ENCODE measurements around the gene RASSF4. TPM values are rescaled to one million over a fixed set of nuclear protein-coding genes. Genes with fewer than 3 reads are reported as not detected.

RASSF4 gene
- total RNA-seq, 2 experiments from 2014 or later = 0.50 to 1.2 TPM

DNA sequence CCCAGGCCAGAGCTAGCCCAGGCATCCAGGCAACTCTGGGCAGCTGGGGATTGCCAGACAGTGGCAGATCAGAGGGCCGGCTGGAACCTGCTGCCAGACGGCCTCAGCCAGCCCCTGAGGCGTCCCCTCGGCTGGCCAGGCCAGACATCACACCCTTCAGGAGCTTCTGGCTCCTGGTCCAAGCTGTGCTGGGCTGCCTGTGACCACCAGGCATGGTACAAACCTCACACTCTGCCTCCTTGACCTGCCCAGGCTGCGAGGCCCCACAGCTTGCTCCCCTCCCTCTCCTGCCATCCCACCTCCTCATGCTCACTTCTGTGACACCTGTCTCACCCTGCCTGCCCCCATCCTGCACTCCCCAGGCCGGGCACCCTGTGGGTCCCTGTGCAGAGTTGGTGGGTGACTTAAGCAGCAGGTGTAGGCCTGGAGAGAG lies 13.3 kb downstream of the RASSF4 start:
- no peaks in the 10 kb centered on the region for H3K36me3 Mint-ChIP-seq (ENCODE audit: low read depth)
- no peak overlapping the region for H3K4me3 Mint-ChIP-seq
- no peak for DNase-seq
- H3K4me1 Mint-ChIP-seq = peaks cover 30% of the 10 kb centered on the region
- H3K27ac Mint-ChIP-seq = no peak overlapping the region
- POLR2A ChIA-PET = interaction anchor here (1.0 to 2.2 kb wide), 2 partner anchors 8 to 14 kb away, joined by 3 to 7 read pairs; partner anchors contain the start of gene RASSF4
- no peaks in the 10 kb centered on the region for H3K9me3 Mint-ChIP-seq
- no peaks in the 10 kb centered on the region for H3K27me3 Mint-ChIP-seq
- CTCF ChIA-PET = interaction anchor here (2.1 kb wide), 1 partner anchor 40 kb away, joined by 16 read pairs; no protein-coding TSS in a partner anchor

DNA sequence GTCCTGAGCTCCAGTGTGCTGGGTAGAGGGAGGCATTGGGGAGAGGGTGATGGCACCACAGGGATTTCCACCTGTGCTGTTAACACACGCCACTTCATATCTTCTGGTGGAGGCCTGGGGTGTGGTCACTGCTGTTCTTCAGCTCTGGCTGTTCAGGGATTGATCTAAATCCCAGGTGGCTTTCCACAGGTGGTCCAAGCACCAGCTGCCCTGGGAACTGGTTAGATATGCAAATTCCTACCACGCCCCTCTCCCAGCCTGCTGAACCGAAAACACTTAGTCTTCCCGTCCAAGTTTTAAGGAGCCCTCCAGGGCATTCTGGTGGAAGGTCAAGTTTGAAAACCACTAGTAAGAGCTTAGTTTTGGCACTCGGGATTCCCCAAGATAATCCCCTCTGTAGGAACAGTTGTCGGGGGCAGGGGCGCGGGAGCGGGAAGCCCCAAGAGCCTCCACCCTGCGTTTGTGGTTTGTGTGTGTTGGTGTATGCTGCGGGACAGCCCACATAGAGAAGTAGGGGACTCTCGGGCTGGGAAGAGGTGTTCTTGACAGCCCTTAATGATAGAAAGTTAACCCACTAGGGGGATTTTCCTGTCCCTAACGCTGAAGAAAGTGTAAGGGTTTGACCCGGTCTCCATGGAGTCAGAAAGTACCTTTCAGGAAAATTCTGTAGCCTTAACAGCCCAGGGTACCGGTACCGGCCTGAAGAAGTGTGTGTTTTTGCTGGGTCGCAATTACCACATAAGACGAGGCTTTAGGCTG lies 13.9 kb downstream of the RASSF4 start:
- Mint-ChIP-seq H3K36me3 (ENCODE audit: low read depth) (no peaks in the 10 kb centered on the region), H3K27me3 (no peaks in the 10 kb centered on the region), H3K27ac (no peak overlapping the region), H3K4me3 (no peak overlapping the region), H3K4me1 (peaks cover 26% of the 10 kb centered on the region), H3K9me3 (no peaks in the 10 kb centered on the region)
- POLR2A ChIA-PET = interaction anchor here (0.8 to 2.2 kb wide), 3 partner anchors 9 to 14 kb away, joined by 3 to 7 read pairs (median 3); partner anchors contain the start of gene RASSF4
- CTCF ChIA-PET = interaction anchor here (0.8 to 2.1 kb wide), 4 partner anchors 9 to 41 kb away, joined by 3 to 16 read pairs (median 4); no protein-coding TSS in a partner anchor
- DNase-seq = no peak

DNA sequence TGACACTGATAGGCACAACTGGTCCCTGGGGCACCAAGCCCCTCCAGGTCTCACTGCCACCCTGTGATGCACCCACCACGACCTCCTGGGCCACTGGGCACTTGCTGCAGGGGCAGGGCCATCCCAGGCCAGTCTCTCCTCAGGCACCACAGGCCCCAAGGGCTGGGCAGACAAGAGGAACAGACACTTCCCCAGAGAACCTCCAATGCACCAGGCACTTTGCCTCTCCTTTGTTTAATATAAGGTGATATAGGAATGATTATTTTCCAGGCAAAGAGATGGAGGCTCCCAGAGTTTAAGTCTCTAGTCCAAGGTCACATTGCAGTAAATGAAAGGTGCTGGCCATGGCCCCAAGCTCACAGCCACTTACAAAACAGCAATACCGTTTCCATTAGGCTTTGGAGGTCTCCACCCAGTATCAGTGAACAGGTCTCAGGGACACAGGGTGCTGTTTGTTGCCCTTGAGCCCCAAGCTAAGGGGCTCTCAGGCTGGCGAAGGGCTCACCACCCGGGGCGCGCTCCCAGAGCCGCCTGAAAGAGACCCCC lies 14.6 kb downstream of the RASSF4 start:
- POLR2A ChIA-PET = interaction anchor here (0.6 to 2.2 kb wide), 3 partner anchors 9 to 16 kb away, joined by 3 to 7 read pairs (median 3); partner anchors contain the start of gene RASSF4
- Mint-ChIP-seq H3K4me1 (peaks cover 20% of the 10 kb centered on the region), H3K27me3 (no peaks in the 10 kb centered on the region), H3K4me3 (peak overlapping the region; percentile 63), H3K27ac (peak overlapping the region; percentile 64), H3K36me3 (ENCODE audit: low read depth) (no peaks in the 10 kb centered on the region), H3K9me3 (no peaks in the 10 kb centered on the region)
- DNase-seq = no peak
- CTCF ChIA-PET = interaction anchor here (0.8 to 2.1 kb wide), 4 partner anchors 10 to 41 kb away, joined by 3 to 16 read pairs (median 4); no protein-coding TSS in a partner anchor

DNA sequence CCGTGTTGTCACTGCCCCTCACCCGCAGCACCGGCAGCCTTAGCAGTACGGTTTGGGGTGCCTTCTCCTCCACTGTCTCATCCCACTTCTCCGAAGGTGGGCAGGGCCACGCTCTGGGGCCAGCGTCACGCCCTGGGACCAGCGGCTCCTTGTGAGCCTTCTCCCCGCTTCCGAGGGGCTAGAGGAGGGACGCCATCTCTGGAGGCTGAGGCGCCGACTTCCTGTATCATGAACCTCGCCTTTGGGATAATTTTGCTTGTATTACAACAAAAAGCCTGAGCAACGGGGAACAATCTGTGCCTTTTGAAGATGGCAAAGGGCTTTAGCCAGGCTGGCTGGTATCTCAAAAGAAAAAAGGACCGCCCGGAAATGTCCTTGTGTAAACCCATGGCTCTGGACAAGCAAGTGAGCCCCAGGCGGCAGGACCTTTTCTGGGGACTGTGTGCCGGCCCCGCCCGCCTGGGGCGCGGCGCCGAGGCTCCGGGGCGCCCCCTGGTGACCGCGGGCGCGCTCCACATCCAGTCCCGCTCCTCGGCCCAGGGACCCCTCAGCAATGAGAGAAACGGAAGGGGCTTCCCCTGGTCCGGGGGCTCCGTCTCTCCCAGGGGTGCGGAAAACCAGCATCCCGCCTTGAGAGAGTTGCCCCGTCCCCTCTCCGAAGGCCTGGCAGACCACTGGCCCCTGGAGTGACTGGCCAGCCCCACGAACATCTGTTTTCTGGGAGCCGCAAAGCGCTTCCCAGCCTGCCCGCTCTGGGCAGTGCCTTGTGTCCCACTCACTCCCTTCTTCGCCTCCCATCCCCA lies 15.2 kb downstream of the RASSF4 start:
- H3K36me3 Mint-ChIP-seq (ENCODE audit: low read depth) = no peaks in the 10 kb centered on the region
- peak; percentile 75 for DNase-seq
- peak overlapping the region; percentile 64 for H3K27ac Mint-ChIP-seq
- H3K4me1 Mint-ChIP-seq = peaks cover 19% of the 10 kb centered on the region
- no peaks in the 10 kb centered on the region for H3K9me3 Mint-ChIP-seq
- H3K4me3 Mint-ChIP-seq = peak overlapping the region; percentile 63
- CTCF ChIA-PET = interaction anchor here (0.8 to 2.4 kb wide), 5 partner anchors 10 to 42 kb away, joined by 3 to 17 read pairs (median 4); no protein-coding TSS in a partner anchor
- no peaks in the 10 kb centered on the region for H3K27me3 Mint-ChIP-seq
- POLR2A ChIA-PET = interaction anchor here (0.6 to 2.2 kb wide), 2 partner anchors 10 to 17 kb away, joined by 3 to 7 read pairs; no protein-coding TSS in a partner anchor

DNA sequence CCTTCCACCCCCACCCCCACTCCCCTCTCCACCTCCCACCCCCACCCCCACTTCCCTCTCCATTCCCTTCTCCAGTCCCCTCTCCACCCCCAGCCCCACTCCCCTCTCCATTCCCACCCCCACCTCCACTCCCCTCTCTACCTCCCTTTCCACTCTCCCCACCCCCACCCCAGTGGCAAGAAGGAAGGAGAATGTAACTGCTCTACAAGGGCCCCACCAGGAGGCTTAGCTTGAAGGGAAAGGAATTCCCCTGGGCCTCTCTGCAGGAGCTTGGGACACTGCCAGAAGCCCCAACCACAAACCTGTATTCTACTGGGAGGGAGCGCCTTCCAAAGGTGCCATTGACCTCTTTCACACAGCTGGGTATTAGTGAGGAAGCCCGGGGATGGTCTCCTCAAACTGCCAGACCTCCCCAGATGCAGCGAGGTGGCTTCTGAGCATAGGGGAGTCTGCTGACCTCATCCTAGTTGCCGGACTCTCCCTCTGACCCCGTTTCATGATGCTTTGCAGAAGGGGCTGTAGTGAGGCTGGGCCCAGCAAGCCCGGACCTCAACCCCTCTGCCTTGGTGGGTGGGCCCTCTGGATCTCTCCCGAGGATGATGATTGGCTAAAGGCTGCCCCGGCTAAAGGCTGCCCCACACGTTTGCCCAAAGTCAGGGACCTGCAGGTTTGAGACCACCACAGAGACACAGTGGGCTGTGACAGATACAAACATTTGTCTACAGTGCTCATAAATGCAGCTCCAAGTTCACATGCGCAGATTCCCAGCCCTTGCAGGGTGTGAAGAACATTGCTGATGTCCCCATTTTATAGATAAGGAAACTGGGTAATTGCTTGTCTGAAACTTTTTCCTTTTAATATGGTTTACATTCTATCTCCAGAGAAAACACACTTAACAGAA lies 16.1 kb downstream of the RASSF4 start:
- no peaks in the 10 kb centered on the region for H3K27me3 Mint-ChIP-seq
- peaks cover 21% of the 10 kb centered on the region for H3K4me1 Mint-ChIP-seq
- no peak overlapping the region for H3K4me3 Mint-ChIP-seq
- no peaks in the 10 kb centered on the region for H3K36me3 Mint-ChIP-seq (ENCODE audit: low read depth)
- no peak for DNase-seq
- H3K9me3 Mint-ChIP-seq = no peaks in the 10 kb centered on the region
- POLR2A ChIA-PET = interaction anchor here (0.6 kb wide), 1 partner anchor 25 kb away, joined by 3 read pairs; no protein-coding TSS in a partner anchor
- H3K27ac Mint-ChIP-seq = no peak overlapping the region
- CTCF ChIA-PET = interaction anchor here (1.1 to 2.4 kb wide), 5 partner anchors 11 to 45 kb away, joined by 3 to 17 read pairs (median 4); partner anchors contain the start of gene RASSF4

DNA sequence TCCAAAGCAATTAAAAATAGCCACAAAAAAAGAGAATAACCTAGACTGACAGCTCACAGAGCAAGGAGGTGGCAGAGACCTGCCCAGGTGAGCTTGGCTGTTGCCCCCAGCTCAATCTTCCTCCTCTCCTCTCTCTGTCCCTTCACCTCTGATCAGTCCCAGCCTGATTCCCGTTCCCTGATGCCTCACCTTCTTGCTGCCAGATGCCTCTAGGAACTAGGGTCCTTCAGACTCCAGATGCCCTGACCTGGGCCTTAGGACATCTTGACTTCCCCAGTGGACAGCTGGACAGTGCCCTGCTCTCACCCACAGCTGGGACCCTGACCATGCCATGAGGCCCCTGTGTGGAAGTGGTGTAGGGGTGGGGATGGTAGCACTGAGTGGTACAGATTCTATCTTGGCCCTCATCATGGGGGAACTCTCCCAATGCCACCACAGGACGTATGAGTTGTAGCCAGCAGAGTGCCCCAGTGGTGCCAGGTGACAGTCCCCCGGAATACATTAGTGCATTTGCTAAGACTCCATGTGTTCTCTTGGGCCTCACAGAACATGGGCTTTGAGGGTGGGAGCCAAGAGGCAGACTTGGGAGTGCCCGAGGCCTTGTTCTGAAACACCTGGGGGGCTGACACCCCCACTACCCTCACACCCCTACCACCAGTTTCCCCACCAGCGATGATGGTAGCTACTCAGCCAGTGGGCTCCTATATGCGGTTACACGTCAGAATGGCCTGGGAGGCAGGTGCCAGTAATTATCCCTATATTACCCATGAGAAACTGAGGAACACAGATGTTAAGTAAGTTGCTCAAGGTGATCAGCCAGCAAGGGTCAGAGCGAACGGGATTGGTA lies 17.0 kb downstream of the RASSF4 start:
- Mint-ChIP-seq H3K4me3 (no peak overlapping the region), H3K27me3 (no peaks in the 10 kb centered on the region), H3K36me3 (ENCODE audit: low read depth) (no peaks in the 10 kb centered on the region), H3K27ac (no peak overlapping the region), H3K4me1 (peaks cover 27% of the 10 kb centered on the region), H3K9me3 (no peaks in the 10 kb centered on the region)
- ChIA-PET CTCF (interaction anchor here (1.1 to 2.4 kb wide), 5 partner anchors 10 to 46 kb away, joined by 3 to 17 read pairs (median 4); partner anchors contain the start of gene RASSF4), POLR2A (interaction anchor here (0.6 to 1.6 kb wide), 2 partner anchors 18 to 24 kb away, joined by 3 to 5 read pairs; no protein-coding TSS in a partner anchor)
- no peak for DNase-seq

DNA sequence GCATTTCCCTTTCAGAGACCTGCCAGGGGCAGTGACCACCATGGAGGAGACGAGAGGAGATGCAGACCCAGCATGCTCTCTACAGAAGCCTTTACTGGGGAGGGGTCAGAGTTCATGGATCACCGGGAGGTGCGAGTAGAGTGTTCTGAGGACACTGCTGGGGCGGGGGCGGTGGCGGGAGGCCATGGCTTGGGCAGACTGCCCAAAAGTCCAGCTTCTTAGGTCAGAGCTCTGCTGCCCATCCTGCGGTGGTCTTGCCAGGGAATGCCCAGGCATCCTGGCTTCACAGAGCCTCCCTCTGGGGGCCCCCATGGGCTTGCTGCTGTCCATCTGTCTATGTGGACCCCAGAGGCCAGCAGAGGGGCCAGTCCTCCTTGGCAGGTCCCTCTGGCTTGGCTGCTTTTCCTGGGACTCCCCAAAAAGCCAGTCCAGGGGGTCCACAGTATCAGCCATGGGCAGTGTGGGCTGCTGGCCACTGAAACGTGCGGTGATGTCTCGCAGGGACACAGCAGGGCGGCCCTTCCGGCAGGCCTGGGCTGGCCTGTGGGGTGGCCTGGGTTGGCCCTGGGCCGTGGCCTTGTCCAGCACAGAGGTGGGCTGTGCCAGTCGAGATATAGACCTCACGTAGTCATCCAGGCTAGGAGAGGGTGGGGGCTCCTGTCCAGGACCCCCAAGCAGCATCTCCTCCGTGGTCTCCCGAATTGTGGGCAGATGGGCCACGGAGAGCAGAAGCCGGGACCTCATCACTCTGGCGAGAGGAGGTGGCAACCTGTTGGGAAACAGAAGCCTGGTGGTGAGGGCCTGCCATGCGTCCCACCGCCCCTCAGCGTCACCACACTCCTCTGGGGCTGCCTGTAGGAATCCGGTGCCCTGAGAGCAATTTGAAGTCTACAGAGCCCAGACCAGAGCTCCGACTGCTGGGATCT lies 17.9 kb downstream of the RASSF4 start:
- peaks cover 27% of the 10 kb centered on the region for H3K4me1 Mint-ChIP-seq
- H3K9me3 Mint-ChIP-seq = no peaks in the 10 kb centered on the region
- ChIA-PET POLR2A (interaction anchor here (1.4 to 1.6 kb wide), 2 partner anchors 17 to 24 kb away, joined by 3 to 5 read pairs; no protein-coding TSS in a partner anchor), CTCF (interaction anchor here (1.3 to 2.4 kb wide), 2 partner anchors 45 to 46 kb away, joined by 3 to 17 read pairs; no protein-coding TSS in a partner anchor)
- DNase-seq = no peak
- H3K36me3 Mint-ChIP-seq (ENCODE audit: low read depth) = no peaks in the 10 kb centered on the region
- no peak overlapping the region for H3K4me3 Mint-ChIP-seq
- H3K27me3 Mint-ChIP-seq = no peaks in the 10 kb centered on the region
- H3K27ac Mint-ChIP-seq = no peak overlapping the region

DNA sequence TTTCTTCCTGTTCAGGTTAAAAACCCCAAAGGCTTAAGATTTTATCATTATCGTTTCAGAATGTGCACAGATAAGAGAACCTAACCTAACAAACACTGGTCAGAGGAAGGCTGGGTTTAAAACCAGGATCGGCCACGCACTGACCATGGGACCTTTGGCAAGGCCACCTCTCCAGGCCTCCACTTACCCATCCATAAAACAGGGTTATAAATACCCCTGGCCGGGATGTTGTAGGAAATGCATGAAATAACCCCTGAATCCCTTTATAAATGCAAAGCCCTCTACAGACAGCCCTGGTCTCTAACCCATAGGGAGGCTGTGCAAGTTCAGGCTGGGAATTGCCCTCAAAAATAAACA lies 18.6 kb downstream of the RASSF4 start:
- peak overlapping the region; percentile 5 for H3K4me3 Mint-ChIP-seq
- POLR2A ChIA-PET = interaction anchor here (1.4 to 1.6 kb wide), 2 partner anchors 17 to 23 kb away, joined by 3 to 5 read pairs; no protein-coding TSS in a partner anchor
- no peak for DNase-seq
- H3K27ac Mint-ChIP-seq = no peak overlapping the region
- no peaks in the 10 kb centered on the region for H3K36me3 Mint-ChIP-seq (ENCODE audit: low read depth)
- H3K4me1 Mint-ChIP-seq = peaks cover 27% of the 10 kb centered on the region
- H3K27me3 Mint-ChIP-seq = no peaks in the 10 kb centered on the region
- CTCF ChIA-PET = interaction anchor here (1.3 kb wide), 1 partner anchor 46 kb away, joined by 3 read pairs; no protein-coding TSS in a partner anchor
- no peaks in the 10 kb centered on the region for H3K9me3 Mint-ChIP-seq

DNA sequence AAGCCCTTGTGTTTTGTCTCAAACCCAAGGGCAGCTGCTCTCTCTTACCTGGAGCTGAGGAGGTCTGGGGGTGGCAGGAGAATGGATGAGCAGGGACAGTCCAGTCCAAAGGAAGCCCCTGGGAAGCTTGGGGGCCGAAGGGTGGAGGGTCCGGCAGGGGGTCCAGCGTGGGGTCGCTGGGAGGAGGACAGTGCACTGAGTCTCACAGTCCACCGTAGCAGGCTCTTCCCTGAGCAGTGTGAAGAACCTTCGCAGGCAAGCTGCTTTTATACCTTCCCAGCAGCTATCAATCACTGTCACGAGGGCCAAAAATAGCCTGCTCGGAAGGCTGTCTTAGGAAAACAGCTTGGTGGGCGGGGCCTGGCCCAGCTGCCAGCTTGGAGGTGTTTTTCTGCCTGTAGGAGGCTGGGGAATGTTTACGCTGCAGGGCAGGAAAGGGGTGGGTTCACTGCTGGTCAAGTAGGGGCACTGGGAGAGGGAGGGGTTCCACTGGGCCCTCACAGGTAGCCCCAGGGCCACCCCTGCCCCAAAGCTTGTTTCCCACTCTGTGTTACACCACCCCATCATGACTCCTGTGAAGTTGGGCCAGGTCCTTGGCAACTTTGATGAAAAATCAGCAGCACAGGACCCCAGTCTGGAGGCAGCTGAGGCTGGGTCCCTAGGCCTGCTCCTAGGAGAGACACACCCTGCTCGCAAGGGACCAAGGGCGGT lies 19.1 kb downstream of the RASSF4 start, which contains the start of gene DEPP1:
Gene DEPP1 (minus strand): TSS at position 240 of the 711 bp plus-strand sequence. CDS start 779 bp downstream, outside the sequence.
- Mint-ChIP-seq H3K27ac (no peak within 1 kb of the TSS), H3K4me1 (peaks cover 24% of the 10 kb centered on the region), H3K9me3 (no peaks in the 10 kb centered on the region), H3K4me3 (peak within 1 kb of the TSS; percentile 5), H3K36me3 (ENCODE audit: low read depth) (no peaks in the 10 kb centered on the region), H3K27me3 (no peaks in the 10 kb centered on the region)
- DNase-seq = peak; percentile 35
- ChIA-PET POLR2A (interaction anchor here (1.4 to 1.6 kb wide), 2 partner anchors 16 to 23 kb away, joined by 3 to 5 read pairs; no protein-coding TSS in a partner anchor), CTCF (interaction anchor here (1.3 kb wide), 1 partner anchor 47 kb away, joined by 3 read pairs; no protein-coding TSS in a partner anchor)

Data from activated CD4-positive, alpha-beta memory T cell treated with anti-CD3 and anti-CD28 coated beads, Interleukin-2, amount 10 ng/mL, durations not matched to agents 7 days and 5 days (primary cell).